NK-92 treated with Interleukin-12 subunit alpha and Interleukin-12 subunit beta, amount 100 ng/mL, for 24 hours (cell line): ENCODE results near the gene TTLL9.

Experiments used
- DNase-seq: peaks from one replicate; lab custom pipeline; 2025; lab: John Stamatoyannopoulos, UW

The TTLL9 gene

DNA sequence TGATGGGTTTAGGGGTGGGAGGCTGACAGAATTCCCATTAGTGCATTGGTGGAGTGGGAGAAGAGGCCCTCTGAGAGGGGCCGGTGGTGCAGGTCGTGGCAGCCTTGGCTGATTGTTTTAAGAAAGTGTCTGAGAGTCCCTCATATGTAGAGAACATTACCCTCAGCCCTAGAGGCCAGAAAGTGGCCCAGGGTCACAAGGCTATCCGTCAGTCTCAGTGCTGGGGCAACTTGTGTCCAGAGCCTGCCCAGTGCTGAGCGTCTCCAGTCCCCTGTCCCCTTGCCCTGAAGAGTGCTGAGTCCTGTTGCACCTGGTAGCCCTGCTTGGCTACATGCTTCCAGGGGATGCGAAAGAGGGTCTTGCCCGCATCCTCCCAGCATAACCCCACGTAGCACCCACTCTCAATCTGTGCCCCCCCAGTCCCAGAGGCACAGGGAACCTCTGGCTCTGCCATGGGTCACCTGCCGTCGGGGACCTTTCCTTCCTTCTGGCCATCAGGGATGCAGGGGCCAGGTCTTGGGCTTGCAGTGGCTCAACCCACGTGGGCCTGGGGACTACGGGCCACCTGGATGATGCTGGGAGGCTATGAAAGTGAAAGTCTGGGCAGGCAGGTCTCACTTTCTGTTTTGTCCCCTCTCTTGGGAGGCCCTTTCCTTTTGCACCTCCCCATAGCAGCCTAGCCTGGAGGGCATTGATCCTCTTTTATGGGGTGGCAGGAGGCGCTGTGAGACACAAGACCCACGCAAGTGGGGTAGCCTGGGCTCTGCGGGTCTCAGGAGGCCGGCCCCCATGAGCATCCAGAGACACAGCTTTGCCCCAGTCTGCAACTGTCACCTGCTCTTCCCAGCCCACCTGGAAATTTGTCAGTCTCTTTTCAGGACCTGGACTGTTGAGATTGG lies 12.3 kb upstream of the TTLL9 start:
- no peak for DNase-seq

- DNase-seq, result no peak
These were observed 11.7 kb upstream of the TTLL9 start for GRCh38 chr20:31858760-31859083.

GRCh38 chr20:31859266-31859997 lies 11.0 kb upstream of the TTLL9 start:
- no peak for DNase-seq

GRCh38 chr20:31859998-31860380 lies 10.4 kb upstream of the TTLL9 start:
- DNase-seq, result no peak

DNA sequence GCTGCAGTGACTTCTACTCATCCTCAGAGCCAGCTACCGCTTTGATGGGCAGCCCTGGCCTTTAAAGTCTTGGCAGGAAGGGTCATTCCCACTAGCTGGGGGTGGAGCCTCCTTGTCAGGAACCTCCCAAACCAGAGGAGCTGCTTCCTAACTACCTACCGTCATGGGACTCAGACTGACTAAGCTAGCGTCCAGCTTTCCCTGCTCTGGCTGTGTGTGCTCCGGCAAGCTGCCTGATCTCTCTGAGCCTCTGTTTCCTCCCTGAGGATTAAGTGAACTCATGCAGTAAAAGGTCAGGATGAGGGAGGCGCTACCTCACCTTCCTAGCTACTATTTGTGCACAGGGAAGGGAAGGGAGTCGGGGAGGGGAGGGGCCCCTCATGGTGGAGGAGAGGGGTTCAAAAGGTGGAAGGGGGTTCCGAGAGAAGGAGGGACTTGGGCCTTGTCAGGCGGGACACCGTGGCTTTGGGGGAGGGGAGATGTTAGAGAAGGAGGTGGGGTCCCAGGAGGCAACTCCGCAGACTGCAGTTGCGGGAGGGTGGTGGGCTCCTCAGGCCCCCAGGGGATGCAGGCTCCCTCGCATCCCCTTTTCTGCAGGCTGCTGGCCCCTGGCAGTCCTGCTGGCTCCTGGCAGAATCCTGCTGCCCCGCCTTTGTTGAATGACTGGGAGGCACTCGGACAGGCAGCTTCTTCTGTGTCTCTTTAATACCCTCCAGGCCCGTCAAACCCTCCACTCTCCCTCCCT lies 9.9 kb upstream of the TTLL9 start:
- DNase-seq, result no peak

DNA sequence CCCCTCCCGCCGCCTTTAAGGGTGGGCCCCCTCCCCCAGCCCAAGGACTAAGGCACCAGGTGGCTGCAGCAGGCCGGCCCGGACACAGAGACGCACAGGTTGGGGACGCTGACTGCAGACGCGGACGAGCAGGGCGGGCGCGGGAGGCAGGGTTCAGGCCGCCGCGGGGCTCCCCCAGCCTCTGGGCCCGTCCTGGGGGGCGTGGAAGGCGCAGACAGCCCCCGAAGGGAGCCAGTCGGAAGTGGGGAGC lies 9.4 kb upstream of the TTLL9 start:
- no peak for DNase-seq

DNA sequence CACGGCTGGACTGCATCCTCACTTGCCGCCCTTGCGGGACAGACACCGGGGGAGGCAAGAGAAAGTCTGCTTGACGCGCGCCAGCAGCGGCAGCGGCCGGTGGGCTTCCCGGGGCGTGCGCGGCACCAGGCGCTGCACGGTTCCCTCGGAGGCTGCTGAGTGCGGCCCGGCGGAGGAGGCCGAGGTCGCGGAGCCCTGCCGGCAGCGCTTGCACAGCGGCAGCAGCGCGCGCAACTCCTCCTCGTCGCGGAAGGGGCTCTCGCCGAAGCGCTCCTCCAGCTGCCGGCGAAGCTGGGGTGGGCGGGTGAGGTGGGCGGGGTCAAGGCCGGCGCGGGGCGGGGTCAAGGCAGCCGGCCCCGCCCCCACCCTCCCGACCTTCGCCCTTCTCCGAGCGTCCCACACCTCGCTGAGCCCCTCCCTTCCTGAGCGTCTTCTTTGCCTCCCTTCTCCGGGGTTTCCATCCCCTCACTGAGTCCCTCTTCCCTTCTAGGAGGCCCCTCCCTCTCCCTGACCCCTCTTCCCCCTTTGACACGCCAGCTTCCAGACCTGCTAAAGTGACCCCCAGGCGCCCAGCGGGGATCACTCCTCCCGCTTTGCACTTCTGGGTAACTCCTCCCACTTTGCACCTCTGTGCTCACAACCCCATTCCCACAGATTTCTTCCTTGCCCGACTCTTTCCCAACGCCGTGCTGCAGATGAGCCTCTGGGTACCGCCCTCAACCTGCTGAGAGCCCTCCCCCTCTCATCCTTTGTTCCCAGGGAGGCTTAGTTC lies 8.9 kb upstream of the TTLL9 start:
- DNase-seq, result no peak

DNA sequence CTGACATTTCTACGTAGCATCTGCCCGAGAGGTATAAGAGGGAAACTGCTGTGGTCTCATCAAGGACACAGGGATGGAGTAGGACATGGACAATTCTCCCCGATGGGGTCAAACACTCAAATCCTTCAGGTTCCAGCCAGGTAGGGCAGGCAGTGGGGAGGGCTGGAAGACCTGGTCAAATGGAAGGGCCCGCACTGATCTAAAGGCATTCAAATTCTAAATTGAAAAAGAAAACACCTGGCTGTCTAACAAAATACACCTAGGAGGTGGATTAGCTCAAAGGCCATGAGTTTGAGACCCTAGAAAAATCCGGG lies 8.3 kb upstream of the TTLL9 start:
- no peak for DNase-seq

DNA sequence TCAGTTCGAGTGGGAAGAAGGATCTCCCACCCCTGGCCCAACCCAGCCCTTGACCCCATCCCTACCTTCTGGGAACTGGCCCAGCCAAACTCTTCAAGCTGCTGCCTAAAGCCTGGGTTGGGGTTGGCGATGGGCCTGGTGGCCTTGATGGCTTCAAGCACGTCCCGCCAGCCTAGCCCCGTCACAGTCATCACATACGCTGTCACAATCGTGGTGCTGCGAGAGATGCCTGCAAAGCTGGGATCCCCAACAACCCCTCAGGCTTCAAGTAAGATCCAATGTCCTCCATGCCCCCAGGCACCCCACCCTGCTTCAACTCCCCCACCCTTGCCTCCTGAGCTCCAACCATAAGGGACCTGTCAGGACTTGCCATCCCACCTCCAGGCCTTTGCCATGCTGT lies 7.9 kb upstream of the TTLL9 start:
- DNase-seq, result no peak

GRCh38 chr20:31863296-31864085 lies 6.9 kb upstream of the TTLL9 start:
- no peak for DNase-seq

DNA sequence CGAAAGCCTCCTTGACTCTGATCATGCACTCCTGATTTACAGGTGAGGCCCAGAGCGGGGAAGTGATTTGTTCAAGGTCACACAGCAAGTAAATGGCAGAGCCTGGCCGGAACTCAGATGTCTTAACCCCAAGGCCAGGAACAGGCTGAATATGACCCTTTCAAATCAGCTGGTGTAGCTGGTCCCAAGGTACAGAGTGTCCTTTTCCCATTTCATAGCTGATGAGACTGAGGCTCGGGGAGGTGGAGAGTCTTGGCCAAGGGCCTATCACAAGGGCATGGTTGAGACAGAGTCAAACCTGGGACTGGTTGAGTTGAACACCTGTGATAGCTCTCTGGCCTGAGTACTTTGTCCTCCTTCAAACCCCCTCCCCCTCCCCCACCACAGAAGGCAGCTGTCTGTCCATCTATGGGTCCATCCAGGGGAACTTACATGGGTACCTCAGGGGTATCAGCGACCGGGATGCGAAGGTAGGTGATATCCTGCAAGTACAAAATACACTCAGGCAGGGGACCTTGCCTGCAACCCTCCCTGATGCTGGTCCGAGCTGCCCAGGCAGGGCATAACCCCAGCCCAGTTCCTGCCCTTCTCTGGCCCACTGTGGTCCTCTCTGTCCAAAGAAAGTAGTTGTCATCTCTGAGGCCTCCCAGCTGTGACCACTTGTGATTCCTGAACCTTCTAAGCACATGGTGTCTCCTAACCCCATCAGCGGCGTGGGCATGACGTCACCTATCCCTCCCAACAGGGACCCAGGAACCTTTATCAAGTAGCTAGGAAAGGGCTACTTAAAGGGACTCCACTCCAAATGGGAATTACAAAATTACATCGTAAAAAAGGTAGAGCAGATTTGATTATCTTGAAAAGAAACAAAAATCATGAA lies 5.7 kb upstream of the TTLL9 start:
- DNase-seq, result no peak

- DNase-seq, result no peak
These were observed 4.2 kb upstream of the TTLL9 start for GRCh38 chr20:31866221-31866620.

DNA sequence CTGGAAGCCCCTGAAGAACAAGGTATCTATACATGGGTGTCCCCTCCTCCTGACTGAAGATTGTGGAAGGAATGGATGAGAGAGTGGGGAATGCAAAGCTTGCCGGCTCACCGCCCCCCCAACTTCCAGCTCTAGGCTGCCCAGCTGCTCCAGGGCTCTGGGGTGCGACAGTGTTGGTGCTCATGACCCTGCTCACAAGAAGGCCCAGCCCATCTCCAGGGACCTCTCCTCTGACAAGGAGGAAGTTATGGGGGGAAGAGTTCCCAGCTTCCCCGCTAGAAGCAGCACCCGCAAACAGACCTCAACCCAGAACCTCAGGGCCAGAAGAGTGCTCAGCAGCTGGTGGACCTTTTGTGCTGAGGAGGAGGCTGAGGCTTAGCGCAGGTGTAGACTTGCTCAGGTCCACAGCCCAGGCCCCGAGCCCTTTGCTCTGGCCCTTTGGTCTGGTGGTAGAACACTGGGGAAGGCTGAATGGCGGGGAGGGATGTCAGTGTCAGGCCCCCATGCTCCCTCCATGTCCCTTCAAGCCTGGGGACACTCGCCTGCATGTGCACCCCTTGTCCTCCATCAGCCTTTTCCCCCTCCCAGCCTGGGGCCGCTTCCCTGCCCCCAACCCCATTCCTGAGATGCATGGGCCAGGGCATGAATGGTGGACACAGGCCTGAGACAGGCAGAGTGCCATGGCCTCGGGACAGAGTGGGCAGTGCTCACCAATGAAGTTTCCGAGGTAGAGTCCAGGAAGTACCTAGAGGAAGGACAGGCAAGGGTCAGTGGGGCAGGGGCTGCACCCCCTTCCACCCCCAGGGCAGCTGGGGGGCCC lies 1.4 kb upstream of the TTLL9 start:
- DNase-seq, result no peak

GRCh38 chr20:31869673-31869941 lies 827 bp upstream of the TTLL9 start:
- no peak for DNase-seq

DNA sequence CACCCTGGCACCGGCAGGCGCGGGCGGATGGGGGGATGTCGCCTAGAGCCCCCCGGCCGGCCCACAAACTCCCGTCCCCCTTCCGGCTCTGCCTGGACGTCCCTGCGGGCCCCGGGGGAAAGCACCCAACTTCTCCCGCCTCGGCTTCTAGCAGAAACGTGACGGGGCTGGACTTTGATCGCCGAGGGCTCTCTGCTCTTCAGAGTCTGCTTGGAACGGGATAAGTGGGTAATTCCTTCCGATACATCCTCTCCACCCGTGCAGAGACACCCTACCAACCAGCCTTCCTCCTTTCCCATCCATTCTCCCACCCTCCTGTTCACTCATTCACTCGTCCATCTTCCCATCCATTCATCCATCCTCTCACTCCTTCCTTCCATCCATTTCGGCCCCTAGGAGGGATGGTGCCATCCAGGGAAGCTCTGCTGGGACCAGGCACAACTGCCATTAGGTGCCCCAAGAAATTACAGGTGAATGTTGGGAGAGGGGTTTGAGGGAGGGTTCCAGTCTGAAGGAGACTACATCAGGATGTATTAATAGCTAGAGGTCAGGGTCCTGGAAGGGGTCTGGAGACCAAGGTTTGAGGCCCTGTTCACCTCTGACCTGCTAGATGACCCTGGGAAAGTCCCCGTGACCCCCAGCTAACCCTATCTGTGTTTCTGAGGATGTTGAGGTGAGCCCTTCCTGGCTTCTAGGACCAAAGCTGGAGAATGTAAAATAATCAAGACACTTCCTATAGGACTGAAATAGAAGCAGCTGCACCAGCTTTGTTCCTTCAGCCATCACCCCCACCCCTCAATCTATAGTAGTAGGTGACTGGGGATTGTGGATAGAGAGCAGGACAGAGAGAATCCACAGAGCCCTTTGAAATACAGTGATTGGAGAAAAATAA lies 538 bp downstream of the TTLL9 start:
- no peak for DNase-seq

GRCh38 chr20:31871618-31871954 lies 1.2 kb downstream of the TTLL9 start:
- DNase-seq, result no peak

DNA sequence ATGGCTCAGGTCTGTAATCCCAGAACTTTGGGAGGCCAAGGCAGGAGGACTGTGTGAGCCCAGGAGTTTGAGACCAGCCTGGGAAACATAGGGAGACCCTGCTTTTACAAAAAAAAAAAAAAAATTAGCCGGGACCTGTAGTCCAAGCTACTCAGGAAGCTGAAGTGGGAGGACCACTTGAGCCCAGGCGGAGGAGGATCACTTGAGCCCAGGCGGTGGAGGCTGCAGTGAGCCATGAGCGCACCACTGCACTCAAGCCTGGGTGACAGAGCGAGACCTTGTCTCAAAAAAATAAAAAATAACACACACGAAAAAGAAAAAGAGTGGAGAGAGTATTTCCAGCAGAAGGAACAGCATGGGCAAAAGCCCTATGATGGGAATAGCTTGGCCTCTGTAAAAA lies 2.0 kb downstream of the TTLL9 start:
- DNase-seq, result no peak

- DNase-seq, result no peak
These were observed 5.2 kb downstream of the TTLL9 start for GRCh38 chr20:31875671-31876070.

- no peak for DNase-seq
These were observed 7.2 kb downstream of the TTLL9 start for GRCh38 chr20:31877684-31878083.
